AG08396 (cell line): Measurements from ENCODE around the gene LIMS2.
A peak's percentile ranks its signal among the peaks of the same experiment; 100 is the strongest.

Source experiments
- DNase-seq: peaks from one replicate; pipeline ENCODE4 v3.0.0; 2012; ENCODE audit warnings: low spot score, mixed read lengths

The LIMS2 gene

GRCh38 chr2:127701193-127701650 is 25.9 kb upstream of the LIMS2 start, which contains the start of gene SFT2D3:
SFT2D3 (plus strand) TSS chr2:127701497; CDS start chr2:127701529, 32 bp downstream.
- DNase-seq = peak; percentile 97

- DNase-seq = no peak
Observed at GRCh38 chr2:127700527-127701192, 25.3 kb upstream of the LIMS2 start.

- no peak for DNase-seq
Observed at GRCh38 chr2:127698553-127699355, 23.4 kb upstream of the LIMS2 start.

GRCh38 chr2:127697482-127698180 is 22.3 kb upstream of the LIMS2 start:
- no peak for DNase-seq

GRCh38 chr2:127695491-127696472 is 20.5 kb upstream of the LIMS2 start:
- peak; percentile 66 for DNase-seq

GRCh38 chr2:127694986-127695385 is 19.7 kb upstream of the LIMS2 start:
- no peak for DNase-seq

GRCh38 chr2:127690696-127691095 is 15.4 kb upstream of the LIMS2 start:
- DNase-seq = no peak

GRCh38 chr2:127688405-127688804 is 13.1 kb upstream of the LIMS2 start:
- no peak for DNase-seq

GRCh38 chr2:127685410-127686080 is 10.2 kb upstream of the LIMS2 start:
- DNase-seq = no peak

GRCh38 chr2:127683757-127684156 is 8.4 kb upstream of the LIMS2 start:
- peak; percentile 38 for DNase-seq

GRCh38 chr2:127683056-127683455 is 7.7 kb upstream of the LIMS2 start:
- DNase-seq = peak; percentile 1

GRCh38 chr2:127681976-127682857 is 6.9 kb upstream of the LIMS2 start:
- peak; percentile 1 for DNase-seq

- peak; percentile 55 for DNase-seq
Observed at GRCh38 chr2:127681288-127681804, 6.0 kb upstream of the LIMS2 start.

- no peak for DNase-seq
Observed at GRCh38 chr2:127680706-127681287, 5.5 kb upstream of the LIMS2 start.

- DNase-seq = no peak
Observed at GRCh38 chr2:127679680-127680361, 4.5 kb upstream of the LIMS2 start.

- DNase-seq = no peak
Observed at GRCh38 chr2:127678991-127679390, 3.7 kb upstream of the LIMS2 start.

- DNase-seq = no peak
Observed at GRCh38 chr2:127678531-127678930, 3.2 kb upstream of the LIMS2 start.

GRCh38 chr2:127676906-127677305 is 1.6 kb upstream of the LIMS2 start:
- no peak for DNase-seq
